ENCODE data around the gene RHOT1.
A peak's percentile ranks its signal among the peaks of the same experiment; 100 is the strongest.
"Not testable (repeated sequence)": the region's sequence is repeated elsewhere in the genome, so short reads cannot be mapped to it uniquely, and the experiment has no call there.

Gene RHOT1

GRCh38 chr17:32240750-32241149, 98.4 kb downstream of the RHOT1 start:
- no peak for DNase-seq

GRCh38 chr17:32241640-32242039, 99.3 kb downstream of the RHOT1 start:
- DNase-seq, result no peak

- no peak for DNase-seq
Measured at GRCh38 chr17:32249475-32249874, 107.2 kb downstream of the RHOT1 start.

GRCh38 chr17:32253117-32253611, 110.9 kb downstream of the RHOT1 start:
- DNase-seq, result peak; percentile 16 to 45

GRCh38 chr17:32256012-32256700, 113.9 kb downstream of the RHOT1 start:
- no peak for DNase-seq

- DNase-seq, result no peak
Measured at GRCh38 chr17:32256701-32257019, 114.4 kb downstream of the RHOT1 start.

GRCh38 chr17:32258383-32259140, 116.3 kb downstream of the RHOT1 start:
- no peak for DNase-seq

- no peak for DNase-seq
Measured at GRCh38 chr17:32259586-32259985, 117.3 kb downstream of the RHOT1 start.

GRCh38 chr17:32261417-32261736, 119.1 kb downstream of the RHOT1 start:
- DNase-seq, result no peak

- DNase-seq, result no peak
Measured at GRCh38 chr17:32261936-32262510, 119.7 kb downstream of the RHOT1 start.

- DNase-seq, result not testable (repeated sequence)
Measured at GRCh38 chr17:32263515-32263914, 121.2 kb downstream of the RHOT1 start.

- no peak for DNase-seq
Measured at GRCh38 chr17:32264140-32264799, 122.0 kb downstream of the RHOT1 start.

GRCh38 chr17:32264823-32265191, 122.5 kb downstream of the RHOT1 start:
- DNase-seq, result no peak

- DNase-seq, result no peak
Measured at GRCh38 chr17:32265192-32265923, 123.1 kb downstream of the RHOT1 start, which contains the start of gene RHBDL3. RHBDL3 (plus strand) TSS chr17:32265832; CDS start chr17:32266190, 358 bp downstream.

GRCh38 chr17:32266051-32266388, 123.7 kb downstream of the RHOT1 start:
- no peak for DNase-seq

- no peak for DNase-seq
Measured at GRCh38 chr17:32266389-32267301, 124.3 kb downstream of the RHOT1 start.

GRCh38 chr17:32267690-32268205, 125.4 kb downstream of the RHOT1 start:
- peak in 1 of 2 experiments; percentile 23 for DNase-seq

- no peak for DNase-seq
Measured at GRCh38 chr17:32268734-32269288, 126.5 kb downstream of the RHOT1 start.

- DNase-seq, result no peak
Measured at GRCh38 chr17:32269377-32269776, 127.1 kb downstream of the RHOT1 start.

GRCh38 chr17:32271844-32272243, 129.5 kb downstream of the RHOT1 start:
- no peak for DNase-seq

- no peak for DNase-seq
Measured at GRCh38 chr17:32274101-32274500, 131.8 kb downstream of the RHOT1 start.
